ENCODE results near the gene PDE1A. TPM values are rescaled to one million over a fixed set of nuclear protein-coding genes. Genes with fewer than 3 reads are reported as not detected.

Gene PDE1A
- polyA plus RNA-seq, 2 of the 4 experiments (the other 2 are of a cell fraction): 0.28 to 3.2 TPM

GRCh38 chr2:182381225-182381624, 45.6 kb downstream of the PDE1A start:
- POLR2A ChIA-PET: no interaction called here
- H3K4me2 ChIP-seq: no peak overlapping the region
- no peak for FAIRE-seq
- CTCF ChIA-PET: interaction anchor here (0.6 kb wide), 2 partner anchors 36 to 914 kb away, joined by 3 to 4 read pairs; no protein-coding TSS in a partner anchor
- no peak for ATAC-seq
- H3K27ac ChIP-seq: no peak overlapping the region
- H3K4me1 ChIP-seq: peaks cover 8% of the 10 kb centered on the region; the same call in 1 of the 3 replicates
- peaks cover 15% of the 10 kb centered on the region; the same call in 2 of the 3 replicates for H3K9me3 ChIP-seq
- H3K4me3 ChIP-seq: no peak overlapping the region
- TF ChIP-seq RCOR1 (IDR thresholded peaks at IDR 0.05; ENCODE audit: low read depth, low read length) (no peak), EHF (CRISPR knock-in tag; IDR thresholded peaks at IDR 0.05) (no peak), HOXA7 (CRISPR knock-in tag; IDR thresholded peaks at IDR 0.05) (no peak), CBX8 (IDR thresholded peaks at IDR 0.05) (no peak), HES2 (IDR thresholded peaks at IDR 0.05) (no peak), TP53 (CRISPR knock-in tag; IDR thresholded peaks at IDR 0.05) (no peak), CTCF (IDR thresholded peaks at IDR 0.05) (no peak), CBX2 (IDR thresholded peaks at IDR 0.05; ENCODE audit: borderline replicate concordance, low read depth) (no peak), TFCP2L1 (CRISPR knock-in tag; IDR thresholded peaks at IDR 0.05) (no peak), JUN (IDR thresholded peaks at IDR 0.05) (no peak), EP300 (IDR thresholded peaks at IDR 0.05) (no peak), MAZ (IDR thresholded peaks at IDR 0.05; ENCODE audit: borderline replicate concordance, low read depth, low read length) (no peak), ATOH8 (CRISPR knock-in tag; IDR thresholded peaks at IDR 0.05; ENCODE audit: low read depth) (no peak), FOSL2 (IDR thresholded peaks at IDR 0.05) (no peak), FOSL2 (CRISPR knock-in tag; IDR thresholded peaks at IDR 0.05) (no peak), ESRRA (IDR thresholded peaks at IDR 0.05; ENCODE audit: borderline replicate concordance, low read length) (no peak), SREBF2 (IDR thresholded peaks at IDR 0.05) (no peak), PHF8 (IDR thresholded peaks at IDR 0.05; ENCODE audit: borderline replicate concordance, low read depth) (no peak), POLR2AphosphoS2 (conservative IDR thresholded peaks at IDR 0.05; ENCODE audit: low read length) (no peak)
- TF ChIP-seq, protein P1, sequence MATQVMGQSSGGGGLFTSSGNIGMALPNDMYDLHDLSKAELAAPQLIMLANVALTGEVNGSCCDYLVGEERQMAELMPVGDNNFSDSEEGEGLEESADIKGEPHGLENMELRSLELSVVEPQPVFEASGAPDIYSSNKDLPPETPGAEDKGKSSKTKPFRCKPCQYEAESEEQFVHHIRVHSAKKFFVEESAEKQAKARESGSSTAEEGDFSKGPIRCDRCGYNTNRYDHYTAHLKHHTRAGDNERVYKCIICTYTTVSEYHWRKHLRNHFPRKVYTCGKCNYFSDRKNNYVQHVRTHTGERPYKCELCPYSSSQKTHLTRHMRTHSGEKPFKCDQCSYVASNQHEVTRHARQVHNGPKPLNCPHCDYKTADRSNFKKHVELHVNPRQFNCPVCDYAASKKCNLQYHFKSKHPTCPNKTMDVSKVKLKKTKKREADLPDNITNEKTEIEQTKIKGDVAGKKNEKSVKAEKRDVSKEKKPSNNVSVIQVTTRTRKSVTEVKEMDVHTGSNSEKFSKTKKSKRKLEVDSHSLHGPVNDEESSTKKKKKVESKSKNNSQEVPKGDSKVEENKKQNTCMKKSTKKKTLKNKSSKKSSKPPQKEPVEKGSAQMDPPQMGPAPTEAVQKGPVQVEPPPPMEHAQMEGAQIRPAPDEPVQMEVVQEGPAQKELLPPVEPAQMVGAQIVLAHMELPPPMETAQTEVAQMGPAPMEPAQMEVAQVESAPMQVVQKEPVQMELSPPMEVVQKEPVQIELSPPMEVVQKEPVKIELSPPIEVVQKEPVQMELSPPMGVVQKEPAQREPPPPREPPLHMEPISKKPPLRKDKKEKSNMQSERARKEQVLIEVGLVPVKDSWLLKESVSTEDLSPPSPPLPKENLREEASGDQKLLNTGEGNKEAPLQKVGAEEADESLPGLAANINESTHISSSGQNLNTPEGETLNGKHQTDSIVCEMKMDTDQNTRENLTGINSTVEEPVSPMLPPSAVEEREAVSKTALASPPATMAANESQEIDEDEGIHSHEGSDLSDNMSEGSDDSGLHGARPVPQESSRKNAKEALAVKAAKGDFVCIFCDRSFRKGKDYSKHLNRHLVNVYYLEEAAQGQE (IDR thresholded peaks at IDR 0.05): no peak
- TF ChIP-seq, protein P2, sequence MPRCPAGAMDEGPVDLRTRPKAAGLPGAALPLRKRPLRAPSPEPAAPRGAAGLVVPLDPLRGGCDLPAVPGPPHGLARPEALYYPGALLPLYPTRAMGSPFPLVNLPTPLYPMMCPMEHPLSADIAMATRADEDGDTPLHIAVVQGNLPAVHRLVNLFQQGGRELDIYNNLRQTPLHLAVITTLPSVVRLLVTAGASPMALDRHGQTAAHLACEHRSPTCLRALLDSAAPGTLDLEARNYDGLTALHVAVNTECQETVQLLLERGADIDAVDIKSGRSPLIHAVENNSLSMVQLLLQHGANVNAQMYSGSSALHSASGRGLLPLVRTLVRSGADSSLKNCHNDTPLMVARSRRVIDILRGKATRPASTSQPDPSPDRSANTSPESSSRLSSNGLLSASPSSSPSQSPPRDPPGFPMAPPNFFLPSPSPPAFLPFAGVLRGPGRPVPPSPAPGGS (IDR thresholded peaks at IDR 0.05): no peak
- no peak for DNase-seq (ENCODE audit: low read depth in 1 of 2, low spot score in 1 of 2)
- 83% methylated on average over 8 of the region's 8 CpGs for WGBS (ENCODE audit: missing lambda C conversion rate)

Measured in A549 (cell line).